NCI-H1436 (cell line): ENCODE results near the gene QKI.

ENCODE experiments used
- DNase-seq: peaks from one replicate; lab custom pipeline; 2025; lab: John Stamatoyannopoulos, UW

The QKI gene

DNA sequence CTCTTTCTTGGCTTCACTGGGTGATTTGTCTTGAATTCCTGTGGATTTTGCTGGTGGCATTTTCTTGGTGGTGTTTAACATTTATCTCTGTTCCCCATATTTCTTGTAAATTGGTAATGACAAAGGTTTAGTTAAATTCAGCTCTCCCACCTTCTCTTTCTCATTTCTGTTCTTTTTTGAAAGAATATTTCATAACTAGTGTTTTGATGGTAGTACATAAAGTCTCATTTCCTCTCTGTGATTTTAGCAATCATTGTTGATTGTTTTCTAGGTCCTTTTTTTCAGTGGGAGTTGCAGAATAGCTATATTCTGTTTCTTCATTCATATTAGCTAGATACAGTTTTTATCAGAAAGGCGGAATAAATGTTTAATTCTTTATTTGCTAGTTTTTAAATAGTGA lies 73.1 kb downstream of the QKI start:
- DNase-seq, result no peak

DNA sequence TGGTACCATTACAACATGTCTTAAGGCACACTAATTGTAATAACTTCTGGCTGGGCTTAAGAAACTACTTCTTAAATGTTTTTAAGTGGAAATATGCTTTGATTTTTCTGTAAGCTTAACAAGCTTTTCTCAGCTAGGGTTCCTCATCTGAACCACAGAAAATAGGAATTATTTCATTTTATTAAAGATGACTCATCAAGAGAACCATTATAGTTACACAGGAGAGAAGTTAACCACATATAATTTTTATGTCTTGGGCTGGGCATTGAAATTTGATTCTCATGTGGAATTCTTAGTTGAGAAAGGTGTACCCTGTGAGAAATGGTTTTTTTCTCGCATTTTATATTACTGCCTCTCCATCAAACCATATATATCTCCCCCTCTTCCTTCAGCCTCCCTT lies 75.1 kb downstream of the QKI start:
- DNase-seq, result no peak

DNA sequence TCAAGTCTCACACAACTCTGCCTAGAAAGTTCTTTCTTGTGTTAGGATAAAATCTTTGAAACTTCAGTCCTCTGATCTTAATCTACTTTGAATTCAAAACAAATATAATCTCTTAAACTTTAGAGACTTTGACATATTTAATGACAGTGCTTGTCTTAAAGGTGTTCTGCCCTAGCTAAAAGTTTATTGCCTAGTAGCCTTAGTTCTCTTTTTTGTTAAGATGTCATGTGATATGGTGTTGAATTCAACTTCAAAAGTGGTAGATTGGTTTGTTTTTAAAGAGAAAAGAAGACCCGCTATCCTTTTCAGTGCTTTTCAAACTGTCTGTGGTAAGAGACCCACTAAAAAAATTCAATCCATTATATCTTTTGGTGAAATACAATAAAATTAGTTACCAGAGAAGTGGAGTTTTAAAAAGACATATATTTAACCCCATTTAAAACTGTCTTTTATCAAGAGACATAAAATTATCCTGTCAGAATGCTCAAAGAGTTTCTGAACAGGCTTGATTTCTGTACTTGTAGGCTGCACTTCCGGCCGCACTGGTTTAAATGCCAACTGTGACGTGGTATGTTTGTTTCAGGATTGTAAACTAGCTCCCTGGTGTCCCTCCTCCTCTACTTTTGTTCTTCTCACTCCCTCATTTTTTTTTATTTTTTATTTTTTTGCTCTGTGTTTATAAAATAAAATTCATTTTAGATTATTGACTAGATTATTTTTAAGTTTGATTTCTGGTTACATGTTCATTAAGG lies 76.5 kb downstream of the QKI start:
- DNase-seq, result no peak

DNA sequence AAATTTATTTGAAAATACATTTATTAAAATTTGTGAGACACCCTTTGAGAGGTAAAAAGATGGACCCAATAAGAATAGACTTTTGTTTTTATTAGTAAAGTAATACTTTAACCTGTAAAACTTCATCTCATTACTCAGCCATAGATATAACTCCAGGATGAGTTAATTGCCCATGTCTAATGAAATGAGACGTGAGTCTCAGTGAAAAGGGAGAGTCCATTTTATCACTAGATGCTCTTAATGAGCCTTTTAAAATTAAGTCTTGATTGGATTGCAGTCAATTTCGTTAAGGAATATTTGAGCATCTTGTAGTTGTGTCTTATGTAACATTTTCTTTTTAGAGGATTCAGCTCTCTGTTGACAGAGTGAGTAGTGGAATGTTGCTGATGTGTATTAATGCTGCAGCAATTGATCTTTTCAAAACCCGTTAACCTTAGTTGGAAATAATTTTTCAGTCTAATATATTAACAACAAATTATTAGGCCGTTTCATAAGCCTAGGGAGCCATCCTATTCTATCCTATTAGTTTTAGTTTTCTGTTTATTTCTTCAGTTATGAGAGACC lies 77.3 kb downstream of the QKI start:
- DNase-seq, result no peak

DNA sequence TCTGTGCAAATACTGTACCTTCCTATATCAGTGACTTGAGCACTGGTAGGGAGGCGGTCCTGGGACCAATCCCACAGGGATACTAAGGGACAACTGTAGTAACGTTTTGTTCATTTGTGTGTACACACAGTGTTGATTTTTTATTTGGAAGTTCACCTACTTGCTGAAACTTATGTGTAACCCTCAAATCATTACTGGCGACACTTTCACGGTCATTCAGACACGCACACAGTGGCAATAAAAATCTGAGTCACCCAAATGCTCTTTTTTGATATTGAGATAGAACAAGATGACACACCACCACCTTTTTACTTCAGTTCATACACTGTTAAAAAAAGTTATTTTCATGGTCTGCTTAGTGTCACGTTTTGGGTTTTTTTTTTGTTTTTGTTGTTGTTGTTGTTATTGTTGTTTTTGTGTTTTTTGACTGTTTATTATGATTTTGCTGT lies 79.8 kb downstream of the QKI start:
- DNase-seq, result no peak

DNA sequence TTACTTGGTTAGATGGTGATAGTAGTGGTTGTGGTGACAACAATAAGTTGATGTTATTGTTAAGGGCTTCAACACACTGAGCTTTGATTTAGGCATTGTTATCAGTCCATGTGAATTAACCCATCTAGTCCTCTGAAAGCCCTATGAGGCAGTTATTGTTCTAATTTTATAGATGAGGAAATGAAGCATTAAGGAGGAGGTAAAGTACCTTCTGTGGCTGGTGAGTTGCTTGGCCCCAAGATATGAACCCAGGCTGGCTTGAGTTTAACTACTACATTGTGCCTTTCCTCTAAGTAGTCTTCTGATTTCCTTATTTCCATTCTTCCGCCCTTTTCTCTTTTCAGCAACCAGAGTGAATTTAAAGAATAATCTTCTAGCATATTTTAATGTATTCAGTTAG lies 81.7 kb downstream of the QKI start:
- no peak for DNase-seq

DNA sequence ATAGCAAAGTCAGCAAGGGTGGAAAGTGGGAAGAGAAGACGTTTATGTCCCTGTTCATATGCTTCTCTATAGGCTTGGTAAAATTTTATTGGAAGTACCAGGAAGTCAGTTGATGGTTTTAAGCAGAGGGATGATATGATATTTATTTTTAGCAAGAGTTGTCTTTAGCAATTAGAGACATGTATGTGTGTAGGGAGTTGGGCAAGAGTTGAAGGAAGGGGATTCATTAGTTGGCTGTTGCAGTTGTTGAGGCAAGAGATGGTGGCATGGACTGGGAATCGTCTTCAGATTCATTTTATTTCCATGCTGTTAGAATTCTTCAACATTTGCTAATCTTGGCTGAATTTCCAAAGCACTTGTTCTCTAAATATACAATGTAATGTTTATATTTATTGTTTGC lies 85.6 kb downstream of the QKI start:
- no peak for DNase-seq

DNA sequence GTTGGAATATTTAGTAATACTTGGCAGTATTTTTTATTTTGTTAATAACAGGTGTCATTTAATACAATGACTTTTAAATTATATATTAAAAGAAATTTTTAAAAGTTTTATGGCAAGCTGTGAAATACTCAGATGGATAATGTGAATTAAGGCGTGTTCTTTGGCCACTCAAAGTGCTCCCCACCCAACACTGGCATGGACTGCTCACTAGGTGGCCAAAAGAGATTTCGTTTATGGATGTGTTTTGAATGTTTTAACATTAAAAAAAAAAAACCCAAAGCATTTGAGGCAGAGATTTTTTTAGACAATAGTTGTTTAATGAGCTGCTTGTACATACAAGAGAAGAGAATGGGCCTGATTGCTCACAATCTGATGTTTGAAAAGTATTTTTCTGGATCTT lies 86.5 kb downstream of the QKI start:
- no peak for DNase-seq

DNA sequence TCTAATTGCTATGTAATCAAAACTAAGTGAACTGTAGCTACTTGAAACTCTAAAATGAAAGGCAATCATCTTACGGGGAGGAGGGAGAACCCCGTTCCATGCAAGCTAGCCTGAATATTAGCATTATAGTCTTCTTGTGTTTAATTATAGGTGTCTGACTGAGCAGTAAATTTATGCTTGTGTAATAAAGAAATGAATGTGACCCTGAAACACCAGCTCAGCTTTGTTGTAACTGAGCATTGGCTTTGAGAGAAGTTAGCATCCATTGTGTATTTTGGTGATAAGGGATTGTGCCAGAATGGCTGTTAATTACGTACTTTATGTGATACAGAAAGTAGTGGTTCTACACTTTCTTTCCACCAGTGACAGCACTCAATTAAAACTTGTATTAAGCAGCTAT lies 86.9 kb downstream of the QKI start:
- peak; percentile 88 for DNase-seq

DNA sequence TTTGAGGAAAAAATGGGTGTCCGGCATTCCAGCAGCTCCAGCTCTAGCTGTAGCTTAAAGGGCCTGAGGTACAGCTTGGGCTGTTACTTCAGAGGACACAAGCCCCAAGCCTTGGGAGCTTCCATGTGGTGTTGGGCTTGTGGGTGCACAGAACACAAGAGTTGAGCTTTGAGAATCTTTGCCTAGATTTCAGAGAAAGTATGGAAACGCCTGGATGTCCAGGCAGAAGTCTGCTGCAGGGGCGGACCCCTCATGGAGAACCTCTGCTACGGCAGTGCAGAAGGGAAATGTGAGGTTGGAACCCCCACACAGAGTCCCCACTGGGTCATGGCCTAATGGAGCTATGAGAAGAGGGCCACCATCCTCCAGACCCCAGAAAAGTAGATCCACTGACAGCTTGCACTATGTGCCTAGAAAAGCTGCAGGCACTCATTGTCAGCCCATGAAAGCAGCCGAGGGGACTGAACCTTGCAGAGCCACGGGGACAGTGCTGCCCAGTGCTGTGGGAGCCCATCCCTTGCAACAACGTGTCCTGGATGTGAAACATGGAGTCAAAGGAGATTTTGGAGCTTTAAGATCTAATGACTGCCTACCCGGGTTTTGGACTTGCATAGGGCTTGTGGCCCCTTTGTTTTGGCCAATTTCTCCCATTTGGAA lies 90.6 kb downstream of the QKI start:
- no peak for DNase-seq

DNA sequence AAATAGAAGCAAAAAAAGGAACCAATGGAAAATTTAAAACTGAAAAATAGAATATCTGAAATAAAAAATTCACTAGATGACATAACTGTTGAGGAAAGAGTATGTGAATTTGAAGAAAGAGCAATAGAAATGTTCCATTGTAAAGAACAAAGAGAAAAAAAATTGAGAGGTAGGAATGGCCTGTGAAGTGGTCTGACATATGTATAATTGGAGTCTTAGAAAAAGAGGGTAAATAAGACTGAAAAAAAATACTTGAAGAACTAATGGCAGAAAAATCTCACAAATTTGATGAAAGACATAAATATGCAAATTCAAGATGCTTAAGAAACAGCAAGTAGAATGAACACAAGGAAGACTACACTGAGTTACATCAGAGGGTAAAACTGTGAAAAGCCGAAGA lies 93.4 kb downstream of the QKI start:
- DNase-seq, result no peak

DNA sequence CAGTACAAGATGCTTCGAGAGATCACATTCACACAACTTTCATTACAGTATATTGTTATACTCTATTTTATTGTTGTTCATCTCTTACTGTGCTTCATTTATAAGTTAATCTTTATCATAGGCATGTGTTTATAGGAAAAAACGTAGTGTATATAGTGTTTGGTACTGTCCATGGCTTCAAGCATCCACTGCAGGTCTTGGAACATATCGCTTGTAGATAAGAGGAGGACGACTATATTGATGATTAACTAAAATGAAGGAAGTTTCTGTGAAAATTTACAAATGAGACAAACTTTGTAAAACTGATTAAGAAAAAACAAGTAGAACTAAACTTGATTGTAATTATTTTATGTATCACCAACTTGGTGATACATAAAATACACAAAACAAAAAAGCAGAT lies 98.5 kb downstream of the QKI start:
- DNase-seq, result no peak

DNA sequence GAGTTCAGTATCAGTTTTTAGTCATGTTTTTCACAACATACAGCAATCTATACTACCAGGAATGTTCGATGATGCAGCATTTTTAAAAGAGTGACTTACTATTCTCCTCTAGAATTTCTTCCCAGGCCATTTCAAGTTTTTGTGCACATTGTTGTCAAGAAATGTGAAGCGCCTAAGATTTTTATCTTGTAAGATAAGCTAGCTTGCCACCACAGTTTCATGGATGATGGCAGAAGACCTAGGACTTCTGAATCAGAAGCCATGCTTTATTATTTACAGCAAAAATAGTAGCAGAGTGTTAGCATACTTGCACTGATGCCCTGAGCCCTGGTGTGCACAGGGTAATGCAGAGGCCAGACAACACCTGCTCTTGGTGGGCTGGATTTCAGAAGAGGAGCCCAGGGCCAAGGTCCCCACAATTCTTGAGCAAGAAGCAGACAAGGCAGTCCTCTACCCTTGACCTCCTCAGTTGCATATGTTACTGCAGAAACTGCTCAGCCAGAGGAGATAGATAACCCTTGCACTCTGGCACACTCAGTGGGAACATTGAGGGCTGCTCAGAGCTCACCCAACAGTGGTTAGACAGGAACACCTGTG lies 99.2 kb downstream of the QKI start:
- no peak for DNase-seq

DNA sequence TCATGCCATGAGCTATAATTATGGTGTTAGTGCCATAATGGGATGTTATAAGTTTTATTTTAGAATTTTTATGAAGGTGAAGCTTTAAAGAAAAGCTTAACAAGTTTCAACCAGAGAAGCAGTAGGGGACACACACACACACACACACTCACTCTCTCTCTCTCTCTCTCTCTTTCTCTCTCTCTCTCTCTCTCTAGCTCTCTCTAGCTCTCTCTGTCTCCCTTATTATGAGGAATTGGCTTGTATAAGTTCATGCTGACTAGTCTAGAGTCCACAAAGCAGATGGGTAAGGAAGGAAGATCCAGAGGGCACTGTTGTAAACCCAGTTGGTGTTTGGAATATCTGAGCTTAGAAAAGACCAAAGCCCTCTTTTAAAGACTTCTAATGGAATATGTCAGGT lies 102.4 kb downstream of the QKI start:
- no peak for DNase-seq

DNA sequence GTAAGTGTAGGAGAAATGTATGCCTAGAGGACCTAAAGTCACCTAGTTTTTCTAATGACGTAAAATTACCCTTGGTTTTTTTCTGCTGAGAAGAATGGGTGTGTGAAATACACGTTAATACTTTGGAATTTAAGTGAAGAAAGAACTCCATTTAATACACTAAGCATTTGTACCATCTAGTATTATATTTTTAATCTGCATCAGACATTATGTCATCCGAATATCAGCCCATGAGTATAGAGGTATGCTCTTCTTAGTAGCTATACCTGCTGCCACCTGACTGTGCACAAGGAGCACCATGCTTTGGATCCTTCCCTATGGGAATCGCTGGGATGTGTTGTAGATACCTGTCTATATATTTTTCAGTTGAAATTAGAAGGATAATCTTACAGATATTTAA lies 106.4 kb downstream of the QKI start:
- no peak for DNase-seq

DNA sequence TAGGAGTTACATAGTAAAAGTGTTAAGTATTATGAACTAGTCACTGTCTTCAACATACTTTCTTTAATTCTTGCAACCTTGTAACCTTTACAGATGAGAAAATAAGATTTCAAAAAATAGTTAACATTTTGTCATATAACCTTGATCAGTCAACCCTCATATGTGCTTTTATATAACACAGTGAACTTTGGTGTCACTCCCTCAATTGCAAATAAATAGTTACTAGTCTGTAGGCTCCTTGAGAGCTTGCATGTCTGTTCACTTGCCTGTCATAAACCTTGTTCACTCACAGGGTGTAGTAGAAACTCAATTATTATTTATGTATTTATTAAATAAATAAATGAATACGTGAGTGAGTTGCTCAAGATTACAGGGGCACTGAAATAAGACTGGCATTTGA lies 107.5 kb downstream of the QKI start:
- no peak for DNase-seq

DNA sequence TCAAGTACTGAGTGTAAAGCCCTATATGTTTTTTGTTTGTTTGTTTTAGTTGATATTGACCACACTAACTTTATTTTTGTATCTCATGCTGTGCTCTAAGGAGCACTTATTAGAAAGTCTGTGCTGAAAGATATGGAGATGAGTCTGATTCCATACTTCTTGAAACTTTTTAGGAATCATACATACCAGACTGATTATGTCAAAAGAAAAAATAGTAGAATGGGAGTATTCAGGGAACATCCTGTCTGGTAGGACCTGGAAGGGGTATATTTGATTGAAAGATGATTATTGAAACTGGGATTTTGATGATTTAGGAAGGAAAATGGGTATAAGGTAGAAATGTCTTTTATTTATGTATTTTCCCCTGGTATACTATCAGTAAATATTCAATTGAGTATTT lies 111.4 kb downstream of the QKI start:
- DNase-seq, result no peak

DNA sequence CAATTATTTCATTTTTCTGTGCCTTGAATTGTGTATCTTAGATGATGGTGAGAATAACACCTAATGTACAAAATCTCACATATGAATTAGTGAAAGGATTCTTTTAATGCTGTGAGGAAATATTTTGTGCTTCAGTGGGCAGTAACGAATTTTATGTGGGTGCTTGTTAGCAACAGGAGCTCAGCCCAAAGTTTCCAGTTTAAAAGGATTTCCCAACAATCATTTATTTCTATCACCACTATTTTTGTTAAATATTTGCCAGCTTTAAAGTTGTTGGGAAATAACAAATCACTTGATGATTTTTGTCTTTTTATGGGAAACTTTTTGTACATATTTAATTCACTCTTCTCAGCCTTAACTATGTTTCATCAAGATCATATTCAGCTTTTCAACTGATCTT lies 111.8 kb downstream of the QKI start:
- no peak for DNase-seq

DNA sequence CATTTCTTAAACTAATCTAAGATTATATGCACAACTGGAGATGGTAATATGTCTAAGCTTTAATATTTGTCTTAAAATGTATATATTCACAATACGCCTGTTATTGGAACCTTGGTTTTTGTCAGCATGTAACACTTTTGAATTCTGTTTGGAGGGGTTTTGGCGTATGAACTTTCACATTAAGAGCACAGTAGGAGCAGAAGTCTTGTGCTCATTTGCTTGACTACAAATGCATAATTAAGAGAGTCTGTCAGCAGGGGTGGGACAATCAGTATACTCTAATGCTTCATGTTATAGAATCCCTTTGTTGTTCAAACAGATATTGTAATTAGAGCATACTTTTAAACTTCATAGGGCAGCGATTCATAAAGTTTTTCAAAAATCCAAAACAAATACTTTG lies 112.8 kb downstream of the QKI start:
- no peak for DNase-seq

DNA sequence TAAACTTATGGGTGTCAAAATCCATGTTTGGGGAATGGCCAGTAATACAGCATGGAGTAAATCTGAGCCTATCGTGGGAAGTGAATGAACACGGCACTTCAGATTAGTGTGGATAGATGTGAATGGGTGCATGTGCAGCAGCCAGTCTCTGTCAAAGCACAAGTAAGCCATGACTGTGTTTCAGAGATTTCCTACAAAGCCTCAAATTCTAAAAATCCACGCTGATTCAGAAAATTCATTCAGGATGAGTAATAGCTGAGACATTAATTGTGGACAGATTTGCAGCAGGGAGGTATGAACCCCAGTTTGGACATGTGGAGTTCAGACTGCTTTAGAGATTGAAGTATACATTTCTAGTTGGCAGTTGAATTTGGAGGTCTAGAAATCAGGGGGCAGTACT lies 115.1 kb downstream of the QKI start:
- no peak for DNase-seq

DNA sequence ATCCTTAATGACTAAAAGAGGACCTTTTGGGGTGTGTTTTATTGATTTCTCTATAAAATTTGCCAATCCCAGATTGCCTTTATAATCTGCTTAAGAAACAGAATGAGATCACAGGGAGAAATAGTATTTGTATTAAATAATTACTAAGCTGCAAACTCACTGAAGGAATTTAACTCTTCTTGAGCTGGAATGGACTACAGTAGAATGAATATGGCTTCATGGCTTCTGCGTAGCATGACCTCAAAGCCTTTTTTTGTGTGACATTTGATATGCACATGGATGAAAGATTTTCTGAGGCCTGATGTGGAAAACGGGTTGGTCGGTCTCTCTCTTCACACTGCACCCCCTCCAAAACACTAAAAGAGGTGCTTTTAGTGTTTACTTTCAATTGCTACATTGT lies 115.9 kb downstream of the QKI start:
- no peak for DNase-seq

DNA sequence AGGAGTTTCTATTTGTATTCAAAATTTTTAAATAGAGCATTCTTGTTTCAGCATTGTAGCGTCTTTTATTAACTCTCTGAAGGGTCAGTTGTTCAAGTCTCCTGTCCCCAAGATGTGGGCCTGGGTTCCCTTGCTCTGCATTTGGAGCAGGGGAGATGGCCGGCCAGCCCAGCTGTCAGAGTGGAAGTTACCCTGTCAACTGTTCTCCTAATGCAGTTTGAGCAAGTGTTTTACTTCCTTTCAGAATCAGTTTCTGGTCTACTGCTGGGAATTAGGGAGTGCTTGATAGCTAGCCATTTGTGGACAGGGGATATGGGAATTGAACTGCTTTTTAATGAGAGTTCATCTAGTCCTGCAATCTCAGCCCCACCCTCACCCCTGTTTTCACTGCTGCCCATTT lies 116.6 kb downstream of the QKI start:
- no peak for DNase-seq

DNA sequence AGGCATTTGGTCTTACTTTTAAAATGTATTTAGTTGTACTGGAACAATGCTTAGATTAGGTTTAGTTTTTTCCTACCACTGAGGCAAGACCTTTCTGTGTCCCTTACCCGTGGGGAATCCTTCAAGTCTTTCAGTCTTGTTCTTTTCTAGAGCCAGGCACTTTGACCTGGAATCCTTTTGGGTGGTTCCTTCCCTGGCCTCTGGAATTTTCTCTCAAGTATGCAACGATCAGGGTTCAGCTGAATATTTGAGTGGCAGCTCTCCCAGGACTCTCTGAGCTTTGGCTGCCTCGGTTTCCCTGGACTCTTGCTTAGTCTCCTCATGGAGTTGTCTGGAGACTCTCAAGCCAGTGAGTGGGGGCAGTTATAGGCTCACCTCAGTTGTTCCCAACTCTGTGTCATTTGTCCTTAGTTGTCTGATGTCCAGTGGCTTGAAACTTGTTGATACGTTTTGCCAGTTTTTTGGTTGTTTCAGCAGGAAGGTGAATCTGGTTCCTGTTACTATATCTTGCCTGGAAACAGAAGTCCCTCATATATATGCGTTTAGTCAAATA lies 118.1 kb downstream of the QKI start:
- no peak for DNase-seq
